Cardiac fibroblast (primary cell): Measurements from ENCODE around the gene CTSD.

Source experiments
- DNase-seq, 2 donors: peaks; one replicate each; pipeline versions ENCODE4 v3.0.0 to v3.0.0-alpha.2; 2010; ENCODE audit warnings: low read depth in 2 of 2
- H3K4me3 ChIP-seq, 2 donors: replicated peaks in 1 of 2; 1 replicate in 1 of 2; 2 replicates in 1 of 2; pipeline ENCODE4 v1.5.1; 2011; ENCODE audit warnings: low read depth in 2 of 2, low read length in 2 of 2, mild to moderate bottlenecking in 2 of 2, moderate library complexity in 1 of 2
- TF ChIP-seq, protein P1 (sequence below): IDR thresholded peaks from one replicate; pipeline ENCODE4 v1.5.1; 2011; ENCODE audit warnings: low read depth, mild to moderate bottlenecking, low read length, inconsistent platforms

CTSD gene

DNA sequence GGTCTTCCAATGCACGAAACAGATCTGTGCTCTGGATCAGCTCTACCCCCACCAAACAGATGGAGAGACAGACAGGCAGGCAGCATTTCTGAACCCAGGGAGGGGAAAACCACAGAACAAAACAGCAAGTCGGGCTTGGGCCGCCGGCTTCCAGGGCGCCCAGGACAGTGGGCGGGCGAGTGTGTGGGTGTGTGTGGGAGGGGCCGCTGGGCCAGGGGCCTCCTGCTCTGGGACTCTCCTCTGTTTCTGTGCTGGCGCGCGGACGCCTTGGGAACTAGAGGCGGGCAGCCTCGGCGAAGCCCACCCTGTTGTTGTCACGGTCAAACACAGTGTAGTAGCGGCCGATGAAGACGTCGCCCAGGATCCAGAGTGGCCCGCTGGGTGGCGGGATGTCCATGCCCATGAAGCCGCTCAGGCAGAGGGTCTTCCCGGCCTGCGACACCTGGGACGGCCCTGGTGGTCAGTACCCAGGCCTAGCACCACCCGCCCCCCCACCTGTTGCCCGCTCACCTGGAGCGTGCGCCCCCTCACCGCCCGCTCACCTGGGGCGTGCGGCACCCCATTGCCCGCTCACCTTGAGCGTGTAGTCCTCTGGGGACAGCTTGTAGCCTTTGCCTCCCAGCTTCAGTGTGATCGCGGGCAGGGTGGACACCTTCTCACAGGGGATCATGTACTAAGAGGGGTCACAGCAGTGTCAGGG is 10.3 kb downstream of the CTSD start:
- TF ChIP-seq, protein P1, sequence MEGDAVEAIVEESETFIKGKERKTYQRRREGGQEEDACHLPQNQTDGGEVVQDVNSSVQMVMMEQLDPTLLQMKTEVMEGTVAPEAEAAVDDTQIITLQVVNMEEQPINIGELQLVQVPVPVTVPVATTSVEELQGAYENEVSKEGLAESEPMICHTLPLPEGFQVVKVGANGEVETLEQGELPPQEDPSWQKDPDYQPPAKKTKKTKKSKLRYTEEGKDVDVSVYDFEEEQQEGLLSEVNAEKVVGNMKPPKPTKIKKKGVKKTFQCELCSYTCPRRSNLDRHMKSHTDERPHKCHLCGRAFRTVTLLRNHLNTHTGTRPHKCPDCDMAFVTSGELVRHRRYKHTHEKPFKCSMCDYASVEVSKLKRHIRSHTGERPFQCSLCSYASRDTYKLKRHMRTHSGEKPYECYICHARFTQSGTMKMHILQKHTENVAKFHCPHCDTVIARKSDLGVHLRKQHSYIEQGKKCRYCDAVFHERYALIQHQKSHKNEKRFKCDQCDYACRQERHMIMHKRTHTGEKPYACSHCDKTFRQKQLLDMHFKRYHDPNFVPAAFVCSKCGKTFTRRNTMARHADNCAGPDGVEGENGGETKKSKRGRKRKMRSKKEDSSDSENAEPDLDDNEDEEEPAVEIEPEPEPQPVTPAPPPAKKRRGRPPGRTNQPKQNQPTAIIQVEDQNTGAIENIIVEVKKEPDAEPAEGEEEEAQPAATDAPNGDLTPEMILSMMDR, result no peak
- no peak for DNase-seq
- no peak overlapping the region for H3K4me3 ChIP-seq

DNA sequence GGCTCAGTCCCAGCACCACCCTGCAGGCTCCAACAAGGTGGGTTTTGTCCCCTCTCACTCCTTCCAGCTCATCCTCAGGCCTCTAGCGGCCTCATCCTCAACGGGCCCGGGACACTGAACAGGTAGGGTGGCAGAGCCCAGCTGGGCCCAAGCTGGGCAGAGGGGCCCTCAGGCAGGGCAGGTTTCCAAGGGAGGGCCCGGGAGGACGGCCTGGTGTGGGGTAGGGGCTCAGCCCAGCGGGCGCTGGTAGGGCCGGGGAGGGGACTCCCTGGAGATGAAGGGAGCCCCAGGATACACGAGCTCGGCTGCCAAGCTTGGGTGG is 10.9 kb downstream of the CTSD start:
- TF ChIP-seq, protein P1, result no peak
- DNase-seq, result no peak
- H3K4me3 ChIP-seq, result no peak overlapping the region

DNA sequence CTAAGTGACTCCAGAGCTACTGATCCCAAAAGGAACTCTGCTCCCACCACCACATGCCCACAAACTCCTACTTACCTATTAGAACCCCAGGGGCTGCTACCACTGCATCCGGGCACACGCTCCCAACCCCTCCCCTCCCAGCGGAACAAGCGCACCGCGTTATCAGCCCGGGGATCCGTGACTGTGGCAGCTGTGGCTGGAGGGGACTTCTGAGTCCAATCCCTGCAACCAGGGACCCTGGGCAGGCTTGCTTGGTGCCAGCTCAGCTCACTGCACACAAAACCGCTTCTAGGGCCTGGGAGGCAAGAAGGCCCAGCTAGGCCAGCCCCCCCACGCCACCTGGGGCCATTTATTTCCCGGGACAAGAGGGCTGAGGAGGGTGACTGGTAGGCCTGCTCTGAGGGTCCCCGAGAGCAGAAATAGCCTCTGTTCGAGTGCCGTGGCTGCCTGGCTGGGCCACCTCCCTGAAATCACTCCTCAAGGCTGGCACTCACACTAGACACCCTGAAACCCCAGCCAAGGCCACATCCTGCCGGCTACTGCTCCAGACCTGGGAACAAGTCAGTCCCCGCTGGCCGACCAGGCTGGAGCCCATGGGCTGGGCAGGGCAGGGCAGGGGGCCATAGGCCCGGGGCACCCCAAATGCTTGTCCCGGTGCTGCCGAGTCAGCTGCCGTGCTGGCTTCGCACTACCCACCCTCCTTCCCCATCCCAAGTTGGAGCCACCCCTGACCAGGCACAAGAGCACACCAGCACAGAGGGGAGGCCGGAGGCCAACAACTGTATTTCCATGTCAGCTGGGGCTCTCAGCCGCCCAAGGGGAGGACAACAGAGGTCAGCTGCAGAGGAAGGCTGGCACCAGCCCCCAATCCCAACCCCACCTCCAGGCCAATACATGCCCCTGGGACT is 11.5 kb downstream of the CTSD start:
- no peak for DNase-seq
- no peak overlapping the region for H3K4me3 ChIP-seq
- TF ChIP-seq, protein P1, result no peak

DNA sequence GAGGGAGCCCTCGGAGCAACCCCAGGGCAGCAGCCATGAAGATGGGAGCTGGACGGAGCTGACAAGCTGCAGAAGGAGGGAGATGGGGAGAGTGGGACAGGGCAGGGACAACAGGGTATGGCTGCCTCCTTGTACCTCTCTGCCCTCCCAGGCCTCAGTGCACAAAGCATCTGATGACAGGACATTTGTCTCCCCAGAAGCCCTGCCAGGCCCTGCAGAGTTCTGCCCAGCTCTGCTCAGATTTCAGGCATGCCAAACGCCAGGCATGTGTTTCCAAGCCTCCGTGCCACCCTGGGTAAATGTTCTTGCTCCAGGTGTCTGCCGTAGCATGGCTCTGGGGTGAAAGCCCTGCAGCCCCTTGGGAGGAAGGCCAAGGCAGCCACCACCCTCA is 12.2 kb downstream of the CTSD start:
- no peak for DNase-seq
- TF ChIP-seq, protein P1, result no peak
- H3K4me3 ChIP-seq, result no peak overlapping the region

DNA sequence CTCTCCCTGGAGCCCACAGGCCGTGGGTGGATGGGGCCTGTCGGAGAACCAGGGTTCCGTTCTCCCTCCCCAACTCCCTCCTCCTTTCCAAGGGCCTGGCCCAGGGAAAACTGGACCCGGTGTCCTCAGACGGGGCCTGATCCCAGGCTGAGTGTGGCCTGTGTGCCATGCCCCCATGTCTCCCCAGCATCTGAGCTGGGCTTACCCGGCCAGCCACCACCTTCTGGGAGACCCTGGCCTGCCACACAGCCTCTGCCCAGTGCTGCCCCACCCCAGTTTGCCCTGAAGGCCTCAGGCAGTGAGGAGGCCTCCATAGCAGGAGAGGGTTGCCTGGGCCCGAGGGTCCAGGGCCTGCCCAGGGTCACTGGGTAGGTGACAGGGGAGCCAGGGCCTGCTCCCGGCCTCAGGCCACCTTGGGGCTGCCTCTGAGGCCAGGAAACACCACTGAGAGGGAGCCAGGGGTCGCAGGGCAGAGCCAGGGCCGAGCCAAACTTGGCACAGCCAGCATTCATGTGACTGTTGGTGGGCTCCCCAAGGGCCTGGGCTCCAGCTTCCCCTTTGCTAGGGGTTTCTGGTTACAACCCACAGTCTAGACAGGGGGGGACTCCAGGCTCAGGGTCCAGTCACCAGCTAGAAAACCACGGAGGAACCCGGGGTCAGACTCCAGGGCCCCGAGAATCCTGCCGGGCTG is 12.7 kb downstream of the CTSD start:
- TF ChIP-seq, protein P1, result no peak
- DNase-seq, result no peak
- H3K4me3 ChIP-seq, result peak overlapping the region in 1 of 2 donors; percentile 5

DNA sequence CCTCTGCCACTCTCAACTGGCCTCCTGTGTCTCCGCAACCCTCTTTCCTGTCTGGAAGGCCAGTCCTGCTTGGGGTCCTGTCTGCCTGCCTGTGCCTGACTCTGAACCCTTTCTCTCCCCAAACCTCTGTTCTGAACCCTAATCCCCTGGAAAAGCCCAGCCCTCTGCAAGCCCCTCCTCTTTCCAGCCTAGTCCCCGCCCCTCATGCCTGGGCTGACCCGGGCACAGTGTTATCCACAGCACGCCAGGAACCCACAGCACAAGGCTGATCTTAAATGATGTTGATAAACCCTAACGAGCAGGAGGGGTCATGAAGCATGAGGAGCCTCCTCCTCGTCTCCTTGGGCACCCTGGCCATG is 13.3 kb downstream of the CTSD start, which contains the start of gene IFITM10:
Gene IFITM10, minus strand, starts transcription at position 115 of the 359 bp plus-strand sequence. CDS start 153 bp downstream, outside the sequence.
- TF ChIP-seq, protein P1, result no peak
- DNase-seq, result peak; percentile 27 to 47
- H3K4me3 ChIP-seq, result peak within 1 kb of the TSS; percentile 45 to 47
